Loucy (cell line): ENCODE measurements around the gene HPSE.

ENCODE experiments used
- H2AFZ ChIP-seq: fragments of 200-600 bp; sonication (generic); 2 replicates; pipeline ENCODE4 v1.6.0; 2016; ENCODE audit warnings: antibody characterized with exemption, mild to moderate bottlenecking, low read length, moderate library complexity
- H3F3A ChIP-seq: fragments of 200-600 bp; 2 replicates; pipeline ENCODE4 v1.6.0; 2016; ENCODE audit warnings: antibody characterized with exemption, low read depth, mild to moderate bottlenecking
- H3K27me3 ChIP-seq: fragments of 200-600 bp; sonication (generic); 2 replicates; pipeline ENCODE4 v1.6.1; 2014; ENCODE audit warnings: low read length, mild to moderate bottlenecking; ENCODE audit not compliant: insufficient read depth, poor library complexity, severe bottlenecking
- H3K36me3 ChIP-seq: fragments of 200-600 bp; sonication (generic); 2 replicates; pipeline ENCODE4 v1.6.1; 2016; ENCODE audit warnings: low read length; ENCODE audit not compliant: insufficient read depth
- H3K4me1 ChIP-seq: fragments of 200-600 bp; sonication (generic); 2 replicates; pipeline ENCODE4 v1.5.1; 2014; ENCODE audit warnings: low read length, mild to moderate bottlenecking; ENCODE audit not compliant: insufficient read depth, poor library complexity, severe bottlenecking
- H3K4me2 ChIP-seq: fragments of 200-600 bp; sonication (generic); 2 replicates; pipeline ENCODE4 v1.6.0; 2014; ENCODE audit warnings: antibody characterized with exemption, low read length, low read depth, mild to moderate bottlenecking; ENCODE audit not compliant: poor library complexity, severe bottlenecking
- H3K4me3 ChIP-seq: fragments of 200-600 bp; sonication (generic); 2 replicates; pipeline ENCODE4 v1.5.1; 2014; ENCODE audit warnings: low read length, mild to moderate bottlenecking, mixed read lengths; ENCODE audit not compliant: poor library complexity, severe bottlenecking
- H3K79me2 ChIP-seq: fragments of 200-600 bp; sonication (generic); 2 replicates; pipeline ENCODE4 v1.6.1; 2014; ENCODE audit warnings: low read length; ENCODE audit not compliant: insufficient read depth
- H3K9ac ChIP-seq: fragments of 200-600 bp; sonication (generic); 2 replicates; pipeline ENCODE4 v1.6.0; 2014; ENCODE audit warnings: mild to moderate bottlenecking, low read depth, low read length, moderate library complexity; ENCODE audit not compliant: poor library complexity, severe bottlenecking
- H3K9me2 ChIP-seq: fragments of 200-600 bp; sonication (generic); replicated peaks from 2 replicates; pipeline ENCODE4 v1.6.1; 2016; ENCODE audit warnings: low read depth, low read length, mixed read lengths
- H3K9me3 ChIP-seq: fragments of 200-600 bp; sonication (generic); 2 replicates; pipeline ENCODE4 v1.6.1; 2014; ENCODE audit warnings: mild to moderate bottlenecking, antibody characterized with exemption, low read length, low read depth; ENCODE audit not compliant: insufficient read depth
- H4K20me1 ChIP-seq: fragments of 200-600 bp; sonication (generic); 2 replicates; pipeline ENCODE4 v1.6.0; 2014; ENCODE audit warnings: antibody characterized with exemption, low read length, mild to moderate bottlenecking; ENCODE audit not compliant: insufficient read depth, poor library complexity, severe bottlenecking
- EZH2phosphoT487 ChIP-seq: fragments of 200-600 bp; IDR thresholded peaks from 2 replicates; pipeline ENCODE4 v1.6.1; 2018; ENCODE audit warnings: antibody characterized with exemption, mild to moderate bottlenecking, moderate library complexity, borderline replicate concordance
- TF ChIP-seq, protein P1 (sequence below): fragments of 200-600 bp; sonication (generic); conservative IDR thresholded peaks from 2 replicates; pipeline ENCODE4 v1.5.1; 2014; ENCODE audit warnings: mild to moderate bottlenecking, antibody characterized with exemption, low read length

The HPSE gene

DNA sequence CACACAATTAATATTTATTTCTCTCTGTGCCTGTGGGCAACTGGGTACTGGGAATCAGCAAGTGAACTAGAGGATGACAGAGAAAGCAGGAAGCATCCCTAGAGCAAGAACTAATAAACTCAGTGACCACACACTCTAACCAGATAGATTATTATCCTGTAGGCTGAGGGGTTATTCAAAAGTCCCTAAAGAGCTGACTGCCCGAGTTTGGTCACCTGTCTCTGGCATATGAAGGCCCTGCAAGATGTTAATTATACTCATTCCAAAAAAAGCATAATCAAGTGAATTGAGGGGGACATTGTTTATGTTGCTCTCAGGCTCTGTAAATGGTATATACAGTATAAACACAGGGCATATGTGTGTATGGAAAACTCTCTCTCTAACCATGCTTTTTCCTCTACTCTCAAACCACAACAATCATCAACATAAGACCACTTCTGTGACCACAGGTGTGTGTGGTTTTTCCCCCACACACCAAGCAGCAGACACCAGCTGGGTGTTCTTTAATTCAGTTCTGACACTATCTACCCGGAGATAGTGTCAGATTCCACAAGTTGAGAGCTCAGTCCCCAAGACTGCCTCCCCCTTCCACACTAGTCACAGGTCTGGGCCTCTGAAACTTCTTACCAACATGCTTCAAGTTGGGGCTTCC, 6.2 kb upstream of the HPSE start:
- Histone ChIP-seq H3K79me2 (no peaks in the 10 kb centered on the region), H3K4me3 (no peak overlapping the region), H3K36me3 (no peaks in the 10 kb centered on the region), H3K4me1 (peaks cover 13% of the 10 kb centered on the region), H3K27me3 (peaks cover 3% of the 10 kb centered on the region), H3K9ac (no peak overlapping the region), H3K9me3 (no peaks in the 10 kb centered on the region), H3K9me2 (no peaks in the 10 kb centered on the region), H3F3A (no peaks in the 10 kb centered on the region), H3K4me2 (peak overlapping the region; percentile 34), H2AFZ (no peak overlapping the region), H4K20me1 (no peaks in the 10 kb centered on the region)
- TF ChIP-seq EZH2phosphoT487, result no peak
- TF ChIP-seq, protein P1, sequence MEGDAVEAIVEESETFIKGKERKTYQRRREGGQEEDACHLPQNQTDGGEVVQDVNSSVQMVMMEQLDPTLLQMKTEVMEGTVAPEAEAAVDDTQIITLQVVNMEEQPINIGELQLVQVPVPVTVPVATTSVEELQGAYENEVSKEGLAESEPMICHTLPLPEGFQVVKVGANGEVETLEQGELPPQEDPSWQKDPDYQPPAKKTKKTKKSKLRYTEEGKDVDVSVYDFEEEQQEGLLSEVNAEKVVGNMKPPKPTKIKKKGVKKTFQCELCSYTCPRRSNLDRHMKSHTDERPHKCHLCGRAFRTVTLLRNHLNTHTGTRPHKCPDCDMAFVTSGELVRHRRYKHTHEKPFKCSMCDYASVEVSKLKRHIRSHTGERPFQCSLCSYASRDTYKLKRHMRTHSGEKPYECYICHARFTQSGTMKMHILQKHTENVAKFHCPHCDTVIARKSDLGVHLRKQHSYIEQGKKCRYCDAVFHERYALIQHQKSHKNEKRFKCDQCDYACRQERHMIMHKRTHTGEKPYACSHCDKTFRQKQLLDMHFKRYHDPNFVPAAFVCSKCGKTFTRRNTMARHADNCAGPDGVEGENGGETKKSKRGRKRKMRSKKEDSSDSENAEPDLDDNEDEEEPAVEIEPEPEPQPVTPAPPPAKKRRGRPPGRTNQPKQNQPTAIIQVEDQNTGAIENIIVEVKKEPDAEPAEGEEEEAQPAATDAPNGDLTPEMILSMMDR, result no peak

DNA sequence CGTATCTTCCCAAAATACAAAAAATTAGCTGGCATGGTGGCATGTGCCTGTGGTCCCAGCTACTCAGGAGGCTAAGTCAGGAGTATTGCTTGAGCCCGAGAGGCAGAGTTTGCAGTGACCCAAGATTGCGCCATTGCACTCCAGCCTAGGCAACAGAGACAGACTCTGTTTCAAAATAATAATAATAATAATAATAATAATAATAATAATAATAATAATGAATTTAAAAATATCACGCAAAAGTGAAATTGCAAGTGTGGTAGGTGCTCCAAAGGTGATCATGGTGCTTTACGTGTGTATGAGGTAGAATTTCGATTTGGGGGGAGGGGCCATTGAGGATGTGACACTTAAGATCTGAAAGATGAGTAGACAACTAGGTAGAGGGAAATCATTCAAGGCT, 4.9 kb upstream of the HPSE start:
- no peaks in the 10 kb centered on the region for H3K79me2 ChIP-seq
- TF ChIP-seq EZH2phosphoT487, result no peak
- TF ChIP-seq, protein P1, result no peak
- no peaks in the 10 kb centered on the region for H3K9me2 ChIP-seq
- H3F3A ChIP-seq, result no peaks in the 10 kb centered on the region
- H3K36me3 ChIP-seq, result no peaks in the 10 kb centered on the region
- no peaks in the 10 kb centered on the region for H3K9me3 ChIP-seq
- no peak overlapping the region for H3K4me3 ChIP-seq
- H3K4me2 ChIP-seq, result no peak overlapping the region
- no peaks in the 10 kb centered on the region for H4K20me1 ChIP-seq
- H3K27me3 ChIP-seq, result peaks cover 14% of the 10 kb centered on the region
- no peak overlapping the region for H3K9ac ChIP-seq
- H3K4me1 ChIP-seq, result peaks cover 23% of the 10 kb centered on the region
- no peak overlapping the region for H2AFZ ChIP-seq

DNA sequence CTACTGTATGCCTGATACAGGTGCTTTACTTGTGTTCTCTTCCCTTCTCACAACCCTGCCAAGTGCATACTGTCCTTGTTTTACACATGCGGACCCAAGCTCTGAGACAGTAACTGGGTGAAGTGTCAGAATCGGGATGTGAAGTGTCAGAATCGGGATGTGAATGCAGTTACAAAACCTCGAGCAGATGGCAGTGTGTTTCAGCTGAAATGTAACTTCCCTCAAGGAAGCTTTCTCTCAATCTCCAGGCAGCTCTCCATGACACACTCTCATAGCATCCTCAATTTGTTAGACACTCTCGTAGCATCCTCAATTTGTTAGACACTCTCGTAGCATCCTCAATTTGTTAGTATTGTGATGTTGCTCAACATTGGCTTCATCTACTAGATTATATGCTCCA, 1.1 kb upstream of the HPSE start:
- Histone ChIP-seq H3K4me1 (peaks cover 16% of the 10 kb centered on the region), H3K79me2 (no peaks in the 10 kb centered on the region), H3K27me3 (peaks cover 25% of the 10 kb centered on the region), H2AFZ (peak overlapping the region; percentile 96; the same call in 1 of the 2 replicates), H3K9me2 (no peaks in the 10 kb centered on the region), H3K9ac (no peak overlapping the region), H3F3A (no peaks in the 10 kb centered on the region), H3K4me2 (peak overlapping the region; percentile 97), H3K9me3 (no peaks in the 10 kb centered on the region), H3K4me3 (peak overlapping the region; percentile 73), H3K36me3 (no peaks in the 10 kb centered on the region), H4K20me1 (no peaks in the 10 kb centered on the region)
- no peak for TF ChIP-seq EZH2phosphoT487
- TF ChIP-seq, protein P1, result no peak
